Karpas-422 (cell line): ENCODE data around the gene ADORA2A. TPM values are rescaled to one million over a fixed set of nuclear protein-coding genes. Genes with fewer than 3 reads are reported as not detected.
"Not testable (repeated sequence)": the region's sequence is repeated elsewhere in the genome, so short reads cannot be mapped to it uniquely, and the experiment has no call there.

Source experiments
- DNase-seq: peaks from one replicate; pipeline ENCODE4 v3.0.0-alpha.2; 2015
- H2AFZ ChIP-seq: fragments of 200-600 bp; sonication (generic); 2 replicates; pipeline ENCODE4 v1.6.1; 2014; ENCODE audit warnings: antibody characterized with exemption, low read length, mixed read lengths
- H3K27ac ChIP-seq: fragments of 200-600 bp; sonication (generic); 2 replicates; pipeline ENCODE4 v1.5.1; 2014; ENCODE audit warnings: mild to moderate bottlenecking, low read length, moderate library complexity
- H3K27me3 ChIP-seq: fragments of 200-600 bp; sonication (generic); 2 replicates; pipeline ENCODE4 v1.6.1; 2014; ENCODE audit warnings: low read length, mixed read lengths
- H3K36me3 ChIP-seq: fragments of 200-600 bp; sonication (generic); 2 replicates; pipeline ENCODE4 v1.6.1; 2014; ENCODE audit warnings: low read length, mixed read lengths; ENCODE audit not compliant: insufficient read depth
- H3K4me1 ChIP-seq: fragments of 200-600 bp; sonication (generic); 2 replicates; pipeline ENCODE4 v1.6.1; 2014; ENCODE audit warnings: mild to moderate bottlenecking, low read length, mixed read lengths
- H3K4me2 ChIP-seq: fragments of 200-600 bp; sonication (generic); 2 replicates; pipeline ENCODE4 v1.6.1; 2014; ENCODE audit warnings: low read length, low read depth, mild to moderate bottlenecking; ENCODE audit not compliant: poor library complexity, severe bottlenecking
- H3K4me3 ChIP-seq: fragments of 200-600 bp; sonication (generic); 2 replicates; pipeline ENCODE4 v1.5.1; 2014; ENCODE audit warnings: mild to moderate bottlenecking, antibody characterized with exemption, low read length, mixed read lengths
- H3K79me2 ChIP-seq: fragments of 200-600 bp; sonication (generic); 2 replicates; pipeline ENCODE4 v1.6.1; 2014; ENCODE audit warnings: mild to moderate bottlenecking, low read length, mixed read lengths
- H3K9ac ChIP-seq: fragments of 200-600 bp; sonication (generic); 2 replicates; pipeline ENCODE4 v1.6.0; 2014; ENCODE audit warnings: low read length
- H3K9me2 ChIP-seq: fragments of 200-600 bp; sonication (generic), shearing (Covaris generic); replicated peaks from 2 replicates; pipeline ENCODE4 v1.6.0; 2014; ENCODE audit warnings: mild to moderate bottlenecking, low read length, moderate library complexity; ENCODE audit not compliant: insufficient read depth
- H3K9me3 ChIP-seq: fragments of 300-700, 200-600 bp; sonication (generic); 2 replicates; pipeline ENCODE4 v1.6.1; 2014; ENCODE audit warnings: low read length, mixed read lengths
- H4K20me1 ChIP-seq: fragments of 200-600 bp; sonication (generic); 2 replicates; pipeline ENCODE4 v1.6.1; 2014; ENCODE audit warnings: mild to moderate bottlenecking, antibody characterized with exemption, low read length, low read depth; ENCODE audit not compliant: insufficient read depth
- total RNA-seq: library from RNA; depleted of rRNA; stranded (reverse); fragments of >200 nt; shearing (Covaris generic); gene quantifications from 2 replicates; pipeline ENCODE4 v1.2.3, GENCODE V29; 2014; ENCODE audit warnings: low replicate concordance; rRNA removed

Gene ADORA2A
- total RNA-seq, 1 experiment from 2014 or later: 65.9 TPM

DNA sequence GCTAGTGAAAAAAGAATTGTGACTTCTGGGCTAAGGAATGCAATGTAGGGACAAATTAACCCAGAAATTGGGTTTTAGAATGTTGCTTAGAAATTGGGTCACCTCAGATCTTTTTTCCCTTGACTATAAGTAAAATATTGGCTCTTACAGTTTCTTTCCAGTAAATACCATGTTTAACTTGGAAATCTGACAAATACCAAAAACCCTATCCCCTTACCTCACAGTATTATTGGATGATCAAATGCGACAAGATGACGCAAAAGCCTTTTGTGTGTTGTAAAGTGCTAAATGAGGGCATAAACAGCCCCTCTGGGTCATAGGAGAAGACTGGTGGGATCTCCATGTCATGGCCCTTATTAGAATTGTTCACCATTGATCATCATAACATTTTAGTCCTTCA, 61.6 kb downstream of the ADORA2A start:
- H3K79me2 ChIP-seq: no peaks in the 10 kb centered on the region
- H3K4me2 ChIP-seq: no peak overlapping the region
- no peaks in the 10 kb centered on the region for H4K20me1 ChIP-seq
- no peak overlapping the region for H3K4me3 ChIP-seq
- no peak for DNase-seq
- no peak overlapping the region for H2AFZ ChIP-seq
- H3K27ac ChIP-seq: no peak overlapping the region
- no peaks in the 10 kb centered on the region for H3K9me3 ChIP-seq
- no peaks in the 10 kb centered on the region for H3K27me3 ChIP-seq
- H3K9ac ChIP-seq: no peak overlapping the region
- H3K4me1 ChIP-seq: peaks cover 13% of the 10 kb centered on the region
- no peaks in the 10 kb centered on the region for H3K36me3 ChIP-seq
- H3K9me2 ChIP-seq: no peaks in the 10 kb centered on the region

GRCh38 chr22:24489434-24489833, 62.0 kb downstream of the ADORA2A start:
- DNase-seq, H3K9me2 ChIP-seq, H3K27me3 ChIP-seq, H3K4me2 ChIP-seq, H2AFZ ChIP-seq, H3K9ac ChIP-seq, H3K9me3 ChIP-seq, H3K27ac ChIP-seq, H4K20me1 ChIP-seq, H3K4me3 ChIP-seq, H3K36me3 ChIP-seq, H3K79me2 ChIP-seq: not testable (repeated sequence)
- H3K4me1 ChIP-seq: peaks cover 13% of the 10 kb centered on the region

Other genes with a start within 250 kb of the ADORA2A start
- gene SUSD2, start 246.1 kb upstream of the ADORA2A start, total RNA-seq: 0.14 and 0.26 TPM in 2 replicates
- not detected in 2 replicates for gene GGT5, start 182.5 kb upstream of the ADORA2A start, total RNA-seq
- 33.7 and 35.1 TPM in 2 replicates for gene SPECC1L, start 156.8 kb upstream of the ADORA2A start, total RNA-seq
- gene UPB1, start 67.7 kb downstream of the ADORA2A start, total RNA-seq: 0.19 and 1.3 TPM in 2 replicates
- gene GUCD1, start 127.5 kb downstream of the ADORA2A start, total RNA-seq: 116 and 144 TPM in 2 replicates
- gene SNRPD3, start 128.4 kb downstream of the ADORA2A start, total RNA-seq: 217 and 263 TPM in 2 replicates
- 3.6 and 6.9 TPM in 2 replicates for gene LRRC75B, start 165.5 kb downstream of the ADORA2A start, total RNA-seq
- gene GGT1, start 175.6 kb downstream of the ADORA2A start, total RNA-seq: 28.6 and 36.4 TPM in 2 replicates